ENCODE data around the gene FNIP2.

DNA sequence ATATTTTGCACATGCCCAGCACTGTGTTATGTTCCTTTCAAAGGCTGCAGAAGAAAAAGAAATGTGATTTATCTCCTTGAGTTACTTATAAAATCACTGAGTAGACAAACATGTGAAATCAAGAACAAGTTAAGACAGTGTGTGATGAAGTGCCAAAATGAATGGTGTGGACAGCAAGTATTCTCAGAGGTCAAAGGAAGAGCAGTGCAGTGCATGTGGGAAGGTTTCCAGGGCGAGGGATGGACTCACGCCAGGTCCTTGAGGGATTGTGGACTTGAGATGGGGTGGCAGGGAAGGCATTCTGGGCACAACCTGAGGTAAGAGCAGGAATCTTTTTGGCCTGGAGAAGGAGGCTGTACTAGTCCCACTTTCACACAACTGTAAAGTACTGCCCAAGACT lies 115.5 kb downstream of the FNIP2 start:
- TF ChIP-seq, protein P1, sequence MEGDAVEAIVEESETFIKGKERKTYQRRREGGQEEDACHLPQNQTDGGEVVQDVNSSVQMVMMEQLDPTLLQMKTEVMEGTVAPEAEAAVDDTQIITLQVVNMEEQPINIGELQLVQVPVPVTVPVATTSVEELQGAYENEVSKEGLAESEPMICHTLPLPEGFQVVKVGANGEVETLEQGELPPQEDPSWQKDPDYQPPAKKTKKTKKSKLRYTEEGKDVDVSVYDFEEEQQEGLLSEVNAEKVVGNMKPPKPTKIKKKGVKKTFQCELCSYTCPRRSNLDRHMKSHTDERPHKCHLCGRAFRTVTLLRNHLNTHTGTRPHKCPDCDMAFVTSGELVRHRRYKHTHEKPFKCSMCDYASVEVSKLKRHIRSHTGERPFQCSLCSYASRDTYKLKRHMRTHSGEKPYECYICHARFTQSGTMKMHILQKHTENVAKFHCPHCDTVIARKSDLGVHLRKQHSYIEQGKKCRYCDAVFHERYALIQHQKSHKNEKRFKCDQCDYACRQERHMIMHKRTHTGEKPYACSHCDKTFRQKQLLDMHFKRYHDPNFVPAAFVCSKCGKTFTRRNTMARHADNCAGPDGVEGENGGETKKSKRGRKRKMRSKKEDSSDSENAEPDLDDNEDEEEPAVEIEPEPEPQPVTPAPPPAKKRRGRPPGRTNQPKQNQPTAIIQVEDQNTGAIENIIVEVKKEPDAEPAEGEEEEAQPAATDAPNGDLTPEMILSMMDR (IDR thresholded peaks at IDR 0.05; ENCODE audit: low read depth, low read length, missing input control) = no peak
- no peak for TF ChIP-seq RAD21 (IDR thresholded peaks at IDR 0.05)

Measured in liver (tissue), 3 donors.